ENCODE measurements around the gene CREB5.

CREB5 gene

DNA sequence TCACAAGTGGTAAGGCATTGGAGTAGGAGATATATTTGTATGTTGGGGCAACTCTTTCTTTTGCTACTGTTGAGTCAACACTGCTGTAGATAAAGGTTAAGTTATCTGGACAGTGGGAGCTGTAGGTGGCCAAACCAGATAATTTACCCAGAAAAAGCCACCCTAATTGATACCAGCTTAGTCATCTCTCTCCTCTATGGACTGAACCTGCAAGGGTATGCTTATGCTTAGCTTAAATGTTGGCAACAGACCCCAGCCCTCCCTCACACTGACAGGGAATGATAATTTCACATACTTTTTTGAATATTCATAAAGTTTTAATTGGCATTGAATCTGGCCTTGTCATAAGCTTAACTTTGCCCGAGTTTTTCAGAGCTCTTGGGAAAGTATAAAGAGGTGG lies 66.3 kb downstream of the CREB5 start:
- TF ChIP-seq, protein P1, sequence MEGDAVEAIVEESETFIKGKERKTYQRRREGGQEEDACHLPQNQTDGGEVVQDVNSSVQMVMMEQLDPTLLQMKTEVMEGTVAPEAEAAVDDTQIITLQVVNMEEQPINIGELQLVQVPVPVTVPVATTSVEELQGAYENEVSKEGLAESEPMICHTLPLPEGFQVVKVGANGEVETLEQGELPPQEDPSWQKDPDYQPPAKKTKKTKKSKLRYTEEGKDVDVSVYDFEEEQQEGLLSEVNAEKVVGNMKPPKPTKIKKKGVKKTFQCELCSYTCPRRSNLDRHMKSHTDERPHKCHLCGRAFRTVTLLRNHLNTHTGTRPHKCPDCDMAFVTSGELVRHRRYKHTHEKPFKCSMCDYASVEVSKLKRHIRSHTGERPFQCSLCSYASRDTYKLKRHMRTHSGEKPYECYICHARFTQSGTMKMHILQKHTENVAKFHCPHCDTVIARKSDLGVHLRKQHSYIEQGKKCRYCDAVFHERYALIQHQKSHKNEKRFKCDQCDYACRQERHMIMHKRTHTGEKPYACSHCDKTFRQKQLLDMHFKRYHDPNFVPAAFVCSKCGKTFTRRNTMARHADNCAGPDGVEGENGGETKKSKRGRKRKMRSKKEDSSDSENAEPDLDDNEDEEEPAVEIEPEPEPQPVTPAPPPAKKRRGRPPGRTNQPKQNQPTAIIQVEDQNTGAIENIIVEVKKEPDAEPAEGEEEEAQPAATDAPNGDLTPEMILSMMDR (IDR thresholded peaks at IDR 0.05; ENCODE audit: low read depth, low read length): no peak
- H3K4me3 ChIP-seq (replicated peaks in 1 of 2; ENCODE audit: low read depth in 2 of 2, low read length in 2 of 2): no peak overlapping the region
- peak in 1 of 2 donors; percentile 5 for DNase-seq (ENCODE audit: low read depth in 2 of 2)

DNA sequence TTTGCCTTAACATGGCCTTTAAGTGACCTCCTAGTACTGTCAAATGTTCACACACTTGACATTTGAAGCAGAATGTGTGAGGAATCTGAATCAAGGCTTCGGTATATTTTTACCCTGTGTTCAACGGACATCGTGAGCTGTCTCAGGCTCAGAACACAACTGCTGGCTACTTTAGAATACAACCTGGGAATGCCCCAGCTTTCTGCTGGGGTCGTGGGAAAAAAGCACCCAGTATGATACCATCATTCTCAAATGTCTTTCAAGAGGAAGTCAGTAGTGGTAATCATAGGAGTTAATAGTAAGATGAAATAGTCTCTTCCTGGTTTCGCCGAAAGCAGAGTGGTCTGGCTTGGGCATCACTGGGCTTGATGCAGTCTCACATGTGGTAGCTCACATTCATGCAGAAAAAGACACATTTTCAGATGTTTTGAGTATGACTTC lies 67.2 kb downstream of the CREB5 start:
- H3K4me3 ChIP-seq (replicated peaks in 1 of 2; ENCODE audit: low read depth in 2 of 2, low read length in 2 of 2): no peak overlapping the region
- DNase-seq (ENCODE audit: low read depth in 2 of 2): no peak
- TF ChIP-seq, protein P1 (IDR thresholded peaks at IDR 0.05; ENCODE audit: low read depth, low read length): no peak

DNA sequence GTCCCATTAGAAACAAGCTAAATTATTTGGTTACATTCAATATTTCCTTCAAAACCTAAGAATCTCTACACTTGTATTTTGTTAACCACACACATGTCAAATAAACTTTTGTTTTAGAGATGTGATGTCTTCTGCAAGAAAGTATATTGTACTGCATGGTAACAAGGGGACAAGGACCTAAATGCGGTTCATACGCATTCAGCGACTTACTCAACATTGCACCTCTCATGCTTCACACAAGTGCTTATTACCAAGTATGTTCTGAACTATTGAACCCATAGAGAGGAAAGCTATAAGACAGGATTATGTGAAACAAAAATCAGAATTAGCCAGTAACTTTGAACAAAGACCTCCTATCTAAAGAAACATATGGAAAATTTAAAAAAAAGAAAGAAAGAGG lies 68.3 kb downstream of the CREB5 start:
- no peak overlapping the region for H3K4me3 ChIP-seq (replicated peaks in 1 of 2; ENCODE audit: low read depth in 2 of 2, low read length in 2 of 2)
- peak in 1 of 2 donors; percentile 2 for DNase-seq (ENCODE audit: low read depth in 2 of 2)
- TF ChIP-seq, protein P1 (IDR thresholded peaks at IDR 0.05; ENCODE audit: low read depth, low read length): no peak

DNA sequence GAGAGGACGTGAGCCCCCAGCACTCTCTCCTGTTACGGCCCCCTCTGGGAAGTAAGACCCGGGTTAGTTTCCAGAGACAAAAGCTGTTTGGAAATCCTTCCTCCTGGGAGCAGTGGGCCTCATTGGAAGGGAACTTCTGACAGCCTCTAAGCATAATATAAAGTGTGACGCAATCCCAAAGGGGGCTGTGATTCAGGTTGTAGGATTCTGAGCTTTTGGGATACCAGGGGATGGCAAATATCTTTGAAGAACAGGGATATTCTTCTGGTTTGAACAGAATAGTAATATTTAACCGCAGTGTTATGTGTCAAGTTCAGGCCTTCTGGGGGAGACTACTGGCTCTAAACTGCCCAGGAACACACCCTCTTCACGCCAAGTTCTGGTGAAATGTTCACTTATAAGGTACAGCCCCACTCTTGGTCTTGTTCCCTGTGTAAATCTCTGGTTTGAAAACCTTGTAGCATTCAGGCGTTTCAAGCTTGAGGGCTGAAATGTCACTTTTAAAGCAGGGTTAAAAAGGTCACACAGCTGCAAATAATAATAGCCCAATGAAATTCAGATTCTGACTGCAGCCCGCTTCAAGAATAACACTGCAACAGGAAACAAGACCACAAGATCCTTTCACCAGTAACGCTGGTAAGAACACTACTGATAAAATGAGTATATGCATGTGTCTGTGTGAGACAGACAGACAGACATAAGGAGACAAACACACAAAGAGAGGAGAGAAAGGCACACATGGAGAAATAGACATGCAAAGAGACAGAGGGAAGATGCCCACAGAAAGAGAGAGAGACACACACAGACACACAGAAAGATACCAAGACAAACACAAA lies 69.0 kb downstream of the CREB5 start:
- peak; percentile 51 to 77 for DNase-seq (ENCODE audit: low read depth in 2 of 2)
- TF ChIP-seq, protein P1 (IDR thresholded peaks at IDR 0.05; ENCODE audit: low read depth, low read length): no peak
- no peak overlapping the region for H3K4me3 ChIP-seq (replicated peaks in 1 of 2; ENCODE audit: low read depth in 2 of 2, low read length in 2 of 2)

DNA sequence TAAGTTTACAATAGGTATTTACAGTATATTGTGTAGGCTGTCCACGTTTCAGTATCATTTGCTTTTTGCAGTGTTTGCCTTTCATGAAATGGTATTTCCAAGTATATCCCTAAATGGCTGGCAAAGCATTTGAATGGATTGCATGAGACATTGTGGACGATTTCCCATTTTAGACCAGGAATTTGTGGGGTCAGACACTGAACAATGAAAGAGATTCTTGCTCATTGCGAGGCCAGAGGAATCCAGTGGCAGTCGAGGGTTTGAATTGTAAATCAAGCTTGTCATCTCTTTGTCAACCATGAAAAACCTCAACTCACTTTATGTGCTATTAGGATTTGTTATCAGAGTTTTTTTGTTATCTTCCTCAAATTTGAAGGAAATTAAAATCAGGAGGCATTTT lies 70.8 kb downstream of the CREB5 start:
- TF ChIP-seq, protein P1 (IDR thresholded peaks at IDR 0.05; ENCODE audit: low read depth, low read length): no peak

DNA sequence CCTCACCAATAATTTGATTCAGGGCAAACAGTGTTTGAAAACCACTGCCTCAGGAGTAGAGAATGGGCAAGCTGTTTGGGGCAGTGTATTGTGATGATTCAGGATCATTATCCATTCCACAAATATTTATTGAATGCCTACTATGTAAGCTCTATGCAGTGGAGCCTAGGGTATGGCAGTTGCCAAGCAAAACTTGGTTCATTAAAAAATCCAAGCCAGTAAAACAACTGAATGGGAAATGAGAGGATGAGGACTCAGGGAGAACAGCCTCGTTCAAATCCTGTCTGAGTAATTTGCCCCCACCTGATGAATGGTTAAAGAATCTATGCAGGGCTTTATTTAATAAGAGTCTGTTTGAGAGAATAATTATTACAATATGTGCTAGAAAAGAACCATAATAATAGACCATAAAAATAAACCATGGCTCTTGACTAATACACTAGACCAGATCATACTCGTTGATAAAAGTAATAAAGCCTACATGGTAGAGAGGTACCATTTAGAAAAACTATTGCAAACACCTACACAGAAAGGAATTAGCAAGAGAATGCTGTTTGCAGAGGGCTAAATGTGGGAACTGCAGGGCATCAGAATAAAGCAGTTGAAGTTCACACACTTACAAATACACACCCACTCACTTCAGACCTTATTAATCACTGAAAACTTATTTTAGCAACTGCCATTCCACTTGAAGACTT lies 71.7 kb downstream of the CREB5 start:
- DNase-seq (ENCODE audit: low read depth in 2 of 2): peak in 1 of 2 donors; percentile 45

More for the DNA sequence above, 70.8 kb downstream of the CREB5 start:
- DNase-seq (ENCODE audit: low read depth in 2 of 2): peak in 1 of 2 donors; percentile 2
- H3K4me3 ChIP-seq (replicated peaks in 1 of 2; ENCODE audit: low read depth in 2 of 2, low read length in 2 of 2): no peak overlapping the region

More for the DNA sequence above, 71.7 kb downstream of the CREB5 start:
- no peak overlapping the region for H3K4me3 ChIP-seq (replicated peaks in 1 of 2; ENCODE audit: low read depth in 2 of 2, low read length in 2 of 2)
- TF ChIP-seq, protein P1 (IDR thresholded peaks at IDR 0.05; ENCODE audit: low read depth, low read length): no peak
